Esophagus muscularis mucosa (tissue), 4 donors: ENCODE measurements around the gene DNMBP. TPM values are rescaled to one million over a fixed set of nuclear protein-coding genes. Genes with fewer than 3 reads are reported as not detected.
"Not testable (repeated sequence)": the region's sequence is repeated elsewhere in the genome, so short reads cannot be mapped to it uniquely, and the experiment has no call there.

Source experiments
- DNase-seq: peaks from one replicate; pipeline ENCODE4 v3.0.0-alpha.2; 2017; ENCODE audit errors: extremely low spot score
- H3K27ac ChIP-seq, 4 donors: fragments of 200-600 bp; sonication (generic); replicated peaks in 1 of 4; 1 replicate in 3 of 4; 2 replicates in 1 of 4; pipeline ENCODE4 v1.5.1; 2016 to 2019; ENCODE audit warnings: mild to moderate bottlenecking in 1 of 4
- H3K27me3 ChIP-seq, 4 donors: fragments of 200-600 bp; sonication (generic); one replicate each; pipeline versions ENCODE4 v1.5.1 to v1.6.0; 2016 to 2019
- H3K36me3 ChIP-seq, 4 donors: fragments of 200-600 bp; sonication (generic); one replicate each; pipeline ENCODE4 v1.5.1; 2016 to 2019
- H3K4me1 ChIP-seq, 4 donors: fragments of 200-600 bp; sonication (generic); one replicate each; pipeline ENCODE4 v1.5.1; 2016 to 2019
- H3K4me3 ChIP-seq, 4 donors: fragments of 200-600 bp; sonication (generic); 1 replicate in 2 of 4; 2 replicates in 2 of 4; pipeline ENCODE4 v1.5.1; 2016 to 2019; ENCODE audit warnings: mild to moderate bottlenecking in 4 of 4, moderate library complexity in 1 of 4
- H3K9me3 ChIP-seq, 4 donors: fragments of 200-600 bp; sonication (generic); 1 replicate in 3 of 4; 2 replicates in 1 of 4; pipeline ENCODE4 v1.5.1; 2016 to 2019
- EP300 ChIP-seq: sonication (generic); formaldehyde crosslinking; IDR thresholded peaks from one replicate; pipeline ENCODE4 v1.6.1; 2017; ENCODE audit warnings: antibody characterized with exemption
- POLR2A ChIP-seq: fragments of 450-650 bp; IDR thresholded peaks from one replicate; pipeline ENCODE4 v1.6.1; 2017; ENCODE audit warnings: antibody characterized with exemption, moderate library complexity, mild to moderate bottlenecking, low read depth
- POLR2AphosphoS5 ChIP-seq, 2 donors: sonication (generic); formaldehyde crosslinking; IDR thresholded peaks; one replicate each; pipeline ENCODE4 v1.6.1; 2017; ENCODE audit warnings: antibody characterized with exemption in 2 of 2
- WGBS: methylation state at CpG from one replicate; pipeline ENCODE4 v1.1.5; 2018; 5-methylcytosine and 5-hydroxymethylcytosine counted together
- intact Hi-C: fragments of 100-400 bp; cut with DNase I; formaldehyde crosslinking; loops from one replicate; pipeline ENCODE4 v1.15.1; 2023
- total RNA-seq, 4 donors: library from RNA; depleted of rRNA; stranded (reverse); fragments of >200 nt; gene quantifications; one replicate each; pipeline versions ENCODE4 v1.1.0 to v1.2.1, GENCODE V29; 2016
- TF ChIP-seq, protein P1 (sequence below), 3 experiments: fragments of 200-600 bp in 2 of 3; fragments of 450-650 bp in 1 of 3; sonication (generic) in 2 of 3; IDR thresholded peaks; one replicate each; pipeline ENCODE4 v1.5.1; 2017 to 2019; ENCODE audit warnings: antibody characterized with exemption in 3 of 3, mild to moderate bottlenecking in 2 of 3, moderate library complexity in 1 of 3

DNMBP gene
- total RNA-seq, 4 donors from 2014 or later, result 14.5 to 21.6 (median 17.4) TPM

DNA sequence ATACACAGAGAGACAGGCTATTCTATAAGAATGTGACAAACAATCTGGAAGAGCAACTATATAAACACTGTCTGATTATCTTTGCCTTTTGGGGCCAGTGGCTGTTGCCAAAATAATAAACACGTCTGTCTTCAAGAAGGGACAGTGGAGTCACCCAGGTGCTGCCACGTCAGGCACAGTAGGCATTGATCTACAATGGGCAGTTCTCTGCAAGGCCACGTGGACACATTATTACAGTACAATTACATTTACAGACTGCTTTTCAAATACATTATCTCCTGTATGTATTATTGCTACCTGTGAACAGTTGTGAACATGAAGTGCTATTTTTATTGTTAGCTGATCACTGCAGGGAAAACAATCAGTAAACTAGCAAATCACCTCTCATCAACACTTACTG lies 14.0 kb downstream of the DNMBP start:
- intact Hi-C loops, result no loop called here
- H3K4me3 ChIP-seq, result no peak overlapping the region
- no peak overlapping the region for H3K27ac ChIP-seq
- no peak for DNase-seq
- no peaks in the 10 kb centered on the region for H3K9me3 ChIP-seq
- TF ChIP-seq POLR2AphosphoS5 (IDR thresholded peaks at IDR 0.05), result no peak
- TF ChIP-seq, protein P1, sequence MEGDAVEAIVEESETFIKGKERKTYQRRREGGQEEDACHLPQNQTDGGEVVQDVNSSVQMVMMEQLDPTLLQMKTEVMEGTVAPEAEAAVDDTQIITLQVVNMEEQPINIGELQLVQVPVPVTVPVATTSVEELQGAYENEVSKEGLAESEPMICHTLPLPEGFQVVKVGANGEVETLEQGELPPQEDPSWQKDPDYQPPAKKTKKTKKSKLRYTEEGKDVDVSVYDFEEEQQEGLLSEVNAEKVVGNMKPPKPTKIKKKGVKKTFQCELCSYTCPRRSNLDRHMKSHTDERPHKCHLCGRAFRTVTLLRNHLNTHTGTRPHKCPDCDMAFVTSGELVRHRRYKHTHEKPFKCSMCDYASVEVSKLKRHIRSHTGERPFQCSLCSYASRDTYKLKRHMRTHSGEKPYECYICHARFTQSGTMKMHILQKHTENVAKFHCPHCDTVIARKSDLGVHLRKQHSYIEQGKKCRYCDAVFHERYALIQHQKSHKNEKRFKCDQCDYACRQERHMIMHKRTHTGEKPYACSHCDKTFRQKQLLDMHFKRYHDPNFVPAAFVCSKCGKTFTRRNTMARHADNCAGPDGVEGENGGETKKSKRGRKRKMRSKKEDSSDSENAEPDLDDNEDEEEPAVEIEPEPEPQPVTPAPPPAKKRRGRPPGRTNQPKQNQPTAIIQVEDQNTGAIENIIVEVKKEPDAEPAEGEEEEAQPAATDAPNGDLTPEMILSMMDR (IDR thresholded peaks at IDR 0.05), result no peak
- no peak for TF ChIP-seq POLR2A
- TF ChIP-seq EP300, result no peak
- WGBS, result 56% methylated on average over 3 of the region's 3 CpGs
- peaks cover 26 to 78% (median 71%) of the 10 kb centered on the region in 4 donors for H3K4me1 ChIP-seq
- no peaks in the 10 kb centered on the region for H3K27me3 ChIP-seq
- no peaks in the 10 kb centered on the region for H3K36me3 ChIP-seq

DNA sequence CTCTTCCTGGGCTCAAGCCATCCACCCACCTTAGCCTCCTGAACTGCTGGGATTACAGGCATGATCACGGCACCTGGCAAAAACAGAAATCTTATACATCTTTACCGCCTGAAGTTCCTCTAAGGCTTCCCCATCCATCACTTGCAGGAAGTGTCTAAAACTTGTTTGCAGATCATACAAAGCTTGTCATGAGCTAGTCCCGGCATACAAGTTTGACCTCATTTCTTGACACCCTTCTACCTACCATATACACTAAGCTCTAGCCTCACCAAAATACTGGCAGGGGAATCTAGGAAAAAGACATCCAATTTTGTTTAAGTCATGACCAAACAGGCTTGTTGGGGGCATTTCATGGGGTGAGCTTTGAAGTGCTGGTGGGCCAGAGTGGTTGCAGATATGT lies 14.5 kb downstream of the DNMBP start:
- WGBS, result 84% methylated on average over 3 of the region's 3 CpGs
- no peak for DNase-seq
- Histone ChIP-seq H3K27me3 (no peaks in the 10 kb centered on the region), H3K4me3 (no peak overlapping the region), H3K27ac (peak overlapping the region in 1 of 4 donors; percentile 3), H3K9me3 (no peaks in the 10 kb centered on the region), H3K4me1 (peaks cover 25 to 74% (median 67%) of the 10 kb centered on the region in 4 donors), H3K36me3 (no peaks in the 10 kb centered on the region)
- TF ChIP-seq, protein P1 (IDR thresholded peaks at IDR 0.05), result no peak
- no peak for TF ChIP-seq POLR2AphosphoS5 (IDR thresholded peaks at IDR 0.05)
- no peak for TF ChIP-seq EP300
- intact Hi-C loops, result no loop called here

DNA sequence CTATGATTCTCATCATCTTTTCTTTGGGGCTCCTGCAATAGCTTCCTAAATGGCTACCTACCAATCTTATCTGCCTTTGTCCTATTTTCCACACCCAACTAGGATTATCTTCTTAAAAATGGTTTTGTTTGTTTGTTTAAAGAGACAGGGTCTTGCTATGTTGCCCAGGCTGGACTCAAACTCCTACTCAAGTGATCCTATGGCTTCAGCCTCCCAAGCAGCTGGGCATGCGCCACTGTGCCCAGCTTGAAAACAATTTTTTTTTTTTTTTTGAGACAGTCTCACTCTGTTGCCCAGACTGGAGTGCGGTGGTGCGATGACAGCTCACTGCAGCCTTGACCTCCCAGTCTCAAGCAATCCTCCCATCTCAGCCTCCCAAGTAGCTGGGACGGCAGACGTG lies 14.9 kb downstream of the DNMBP start:
- Histone ChIP-seq H3K9me3 (no peaks in the 10 kb centered on the region), H3K4me1 (peaks cover 22 to 69% (median 63%) of the 10 kb centered on the region in 4 donors), H3K4me3 (no peak overlapping the region), H3K27ac (peak overlapping the region in 3 of 4 donors; percentile 3 to 59 (median 27)), H3K27me3 (no peaks in the 10 kb centered on the region), H3K36me3 (no peaks in the 10 kb centered on the region)
- DNase-seq, result no peak
- 94% methylated on average over 5 of the region's 5 CpGs for whole genome bisulfite sequencing
- TF ChIP-seq, protein P1 (IDR thresholded peaks at IDR 0.05), result no peak
- no peak for TF ChIP-seq POLR2AphosphoS5 (IDR thresholded peaks at IDR 0.05)
- TF ChIP-seq POLR2A, result no peak
- TF ChIP-seq EP300, result no peak
- intact Hi-C loops, result no loop called here

GRCh38 chr10:99993701-99994689 lies 15.8 kb downstream of the DNMBP start:
- DNase-seq, result no peak
- Histone ChIP-seq H3K4me1 (peaks cover 22 to 61% (median 55%) of the 10 kb centered on the region in 4 donors), H3K27me3 (no peaks in the 10 kb centered on the region), H3K9me3 (no peaks in the 10 kb centered on the region), H3K4me3 (peak overlapping the region in 1 of 4 donors; percentile 3), H3K27ac (peak overlapping the region in 3 of 4 donors; percentile 27 to 61 (median 59)), H3K36me3 (peaks cover 0 to 5% (median 0%) of the 10 kb centered on the region in 4 donors)
- WGBS, result 38% methylated on average over 6 of the region's 8 CpGs
- intact Hi-C loops, result no loop called here
- TF ChIP-seq, protein P1 (IDR thresholded peaks at IDR 0.05), result no peak
- TF ChIP-seq POLR2A (no peak), EP300 (peak; percentile 86), POLR2AphosphoS5 (IDR thresholded peaks at IDR 0.05) (peak; percentile 20 to 37)

DNA sequence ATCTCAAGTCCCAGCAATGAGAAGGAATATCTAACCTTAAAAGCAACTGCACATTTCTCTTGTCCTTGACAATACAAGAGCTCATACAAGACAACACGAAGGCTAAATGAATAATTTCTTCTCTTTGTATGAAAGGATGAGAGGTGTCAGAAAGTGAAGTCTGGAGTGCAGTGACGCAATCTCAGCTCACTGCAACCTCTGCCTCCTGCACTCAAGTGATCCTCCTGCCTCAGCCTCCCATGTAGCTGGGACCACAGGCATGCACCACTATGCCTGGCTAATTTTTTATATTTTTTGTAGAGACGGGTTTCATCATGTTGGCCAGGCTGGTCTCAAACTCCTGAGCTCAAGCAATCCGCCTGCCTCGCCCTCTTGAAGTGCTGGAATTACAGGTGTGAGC lies 24.1 kb downstream of the DNMBP start:
- H3K36me3 ChIP-seq, H3K9me3 ChIP-seq, H3K27ac ChIP-seq, intact Hi-C loops, H3K27me3 ChIP-seq, H3K4me3 ChIP-seq, DNase-seq: not testable (repeated sequence)
- WGBS, result 92% methylated on average over 5 of the region's 5 CpGs
- peaks cover 12 to 55% (median 40%) of the 10 kb centered on the region in 4 donors for H3K4me1 ChIP-seq
